ENCODE results near the gene USP33.

DNA sequence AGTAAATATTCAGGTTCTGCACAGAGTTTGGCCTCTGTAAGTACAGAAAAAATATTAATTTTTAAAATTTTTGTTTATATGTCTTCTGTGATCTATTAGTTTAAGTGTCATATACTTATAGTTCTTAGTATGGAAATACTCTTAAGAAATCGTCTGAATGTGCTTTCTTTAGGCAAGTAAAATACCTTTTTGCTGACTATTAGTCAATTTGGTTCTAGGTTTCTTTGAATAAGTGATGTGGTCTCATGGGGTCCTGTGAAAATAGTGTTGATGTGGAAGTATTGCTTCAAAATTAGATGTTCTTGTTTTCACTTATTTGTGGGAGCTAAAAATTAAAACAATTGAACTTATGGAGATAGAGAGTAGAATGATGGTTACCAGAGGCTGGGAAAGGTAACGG is 43.7 kb upstream of the USP33 start:
- no peak for TF ChIP-seq SRF (IDR thresholded peaks at IDR 0.05; ENCODE audit: low read depth, low read length)
- no peak for TF ChIP-seq ZNF747 (CRISPR knock-in tag; IDR thresholded peaks at IDR 0.05; ENCODE audit: borderline replicate concordance)
- no peak for TF ChIP-seq CTCF (CRISPR knock-in tag; IDR thresholded peaks at IDR 0.05)
- no peak for TF ChIP-seq ETV5 (CRISPR knock-in tag; IDR thresholded peaks at IDR 0.05; ENCODE audit: borderline replicate concordance)
- TF ChIP-seq SP1 (IDR thresholded peaks at IDR 0.05), result no peak
- no peak for TF ChIP-seq SP1 (CRISPR knock-in tag; IDR thresholded peaks at IDR 0.05)
